HG02885 (cell line): Measurements from ENCODE around the gene MOB3C.
"Not testable (repeated sequence)": the region's sequence is repeated elsewhere in the genome, so short reads cannot be mapped to it uniquely, and the experiment has no call there.

Experiments used
- ATAC-seq: cut with Tn5 transposase; IDR thresholded peaks from one replicate; pipeline ENCODE4 v1.9.1; 2021; ENCODE audit warnings: mild to moderate bottlenecking; ENCODE audit not compliant: unreplicated experiment, poor library complexity

The MOB3C gene

GRCh38 chr1:46616277-46617107, at the start of gene MOB3C:
MOB3C (minus strand) TSS chr1:46616811; CDS start chr1:46613321, 3,490 bp downstream.
- ATAC-seq = peak; percentile 78

GRCh38 chr1:46665983-46666382, 49.4 kb upstream of the MOB3C start:
- ATAC-seq = no peak

DNA sequence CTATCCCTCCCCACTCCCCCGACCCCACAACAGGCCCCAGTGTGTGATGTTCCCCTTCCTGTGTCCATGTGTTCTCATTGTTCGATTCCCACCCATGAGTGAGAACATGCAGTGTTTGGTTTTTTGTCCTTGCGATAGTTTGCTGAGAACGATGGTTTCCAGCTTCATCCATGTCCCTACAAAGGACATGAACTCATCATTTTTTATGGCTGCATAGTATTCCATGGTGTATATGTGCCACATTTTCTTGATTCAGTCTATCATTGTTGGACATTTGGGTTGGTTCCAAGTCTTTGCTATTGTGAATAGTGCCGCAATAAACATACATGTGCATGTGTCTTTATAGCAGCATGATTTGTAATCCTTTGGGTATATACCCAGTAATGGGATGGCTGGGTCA, 46.3 kb upstream of the MOB3C start:
- ATAC-seq = not testable (repeated sequence)

DNA sequence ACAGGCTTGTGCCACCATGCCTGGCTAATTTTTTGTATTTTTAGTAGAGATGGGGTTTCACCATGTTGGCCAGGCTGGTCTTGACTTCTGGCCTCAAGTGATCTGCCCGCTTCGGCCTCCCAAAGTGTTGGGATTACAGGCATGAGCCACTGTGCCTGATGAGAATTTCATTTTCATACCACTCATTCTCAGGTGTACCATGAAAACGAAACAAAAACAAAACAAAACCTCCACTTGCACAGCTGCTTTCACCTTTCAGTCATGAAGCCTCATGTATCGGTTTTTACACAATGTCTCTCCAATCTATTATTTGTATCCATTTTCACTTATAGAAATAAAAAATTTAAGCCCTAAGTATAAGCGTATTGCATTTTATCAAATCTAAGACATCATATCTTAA, 43.5 kb upstream of the MOB3C start:
- ATAC-seq = peak; percentile 81

GRCh38 chr1:46659307-46659870, 42.8 kb upstream of the MOB3C start:
- ATAC-seq = no peak

- no peak for ATAC-seq
Measured at GRCh38 chr1:46657775-46658174, 41.2 kb upstream of the MOB3C start.

DNA sequence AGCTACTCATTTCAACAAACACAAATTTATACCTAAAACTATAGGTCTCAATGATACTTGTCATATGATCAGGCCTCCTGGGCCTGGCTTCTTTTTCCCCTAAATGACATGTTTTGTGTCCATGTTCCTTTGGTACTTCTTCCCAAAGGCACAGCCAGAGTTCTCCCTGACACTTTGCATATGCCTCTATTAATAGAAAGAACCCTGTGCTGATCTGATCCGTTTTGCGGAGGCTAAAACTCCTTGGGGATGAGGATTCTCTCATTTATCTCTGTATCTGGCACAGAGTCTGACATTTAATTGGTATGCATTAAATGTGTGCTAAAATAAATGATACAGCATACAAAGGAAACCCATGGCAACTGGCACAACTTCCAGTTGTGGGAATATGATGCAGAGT, 40.0 kb upstream of the MOB3C start:
- no peak for ATAC-seq

DNA sequence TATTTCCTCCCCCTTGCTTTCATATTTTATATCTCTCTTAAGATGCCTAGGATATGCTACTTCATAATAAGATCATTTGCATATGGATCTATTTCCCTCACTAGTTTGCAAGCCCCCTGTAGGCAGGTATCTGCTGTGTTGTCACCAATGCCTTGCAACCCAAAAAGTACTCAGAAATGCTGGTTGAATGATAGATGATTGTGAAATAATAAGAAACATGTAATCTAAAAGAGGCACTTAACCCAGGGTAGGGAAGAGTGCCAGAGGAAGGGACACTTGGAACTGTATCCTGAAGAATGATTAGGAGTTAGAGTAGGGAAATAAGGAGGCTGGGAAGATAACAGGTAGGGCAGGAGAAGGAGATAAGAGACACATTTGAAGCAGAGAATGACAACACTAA, 39.2 kb upstream of the MOB3C start:
- ATAC-seq = no peak

DNA sequence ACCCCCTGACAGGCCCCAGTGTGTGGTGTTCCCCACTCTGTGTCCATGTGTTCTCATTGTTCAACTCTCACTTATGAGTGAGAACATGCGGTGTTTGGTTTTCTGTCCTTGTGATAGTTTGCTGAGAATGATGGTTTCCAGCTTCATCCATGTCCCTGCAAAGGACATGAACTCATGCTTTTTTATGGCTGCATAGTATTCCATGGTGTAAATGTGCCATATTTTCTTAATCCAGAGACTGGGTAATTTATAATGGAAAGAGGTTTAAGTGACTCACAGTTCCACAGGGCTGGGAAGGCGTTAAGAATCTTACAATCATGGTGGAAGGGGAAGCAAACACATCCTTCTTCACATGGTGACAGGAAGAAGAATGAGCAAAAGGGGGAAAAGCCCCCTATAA, 38.1 kb upstream of the MOB3C start:
- ATAC-seq = not testable (repeated sequence)

DNA sequence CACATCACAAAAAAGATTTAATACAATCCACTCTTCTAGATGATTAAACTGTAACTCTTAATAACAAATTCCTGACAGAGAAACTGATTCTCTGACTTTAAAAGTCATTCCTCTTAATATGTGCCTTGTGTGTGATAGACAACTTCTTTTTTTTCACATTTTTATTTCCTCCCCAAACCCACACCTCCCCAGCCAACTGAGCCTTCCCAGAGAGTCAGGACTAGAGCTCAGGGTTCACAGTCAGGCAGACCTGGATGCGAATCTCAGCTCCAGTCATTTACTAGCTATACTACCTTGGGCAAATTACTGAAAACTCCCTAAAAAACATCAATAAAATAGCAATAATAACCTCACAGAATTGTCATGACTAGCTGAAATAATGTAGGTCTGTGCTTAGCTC, 37.4 kb upstream of the MOB3C start:
- no peak for ATAC-seq

DNA sequence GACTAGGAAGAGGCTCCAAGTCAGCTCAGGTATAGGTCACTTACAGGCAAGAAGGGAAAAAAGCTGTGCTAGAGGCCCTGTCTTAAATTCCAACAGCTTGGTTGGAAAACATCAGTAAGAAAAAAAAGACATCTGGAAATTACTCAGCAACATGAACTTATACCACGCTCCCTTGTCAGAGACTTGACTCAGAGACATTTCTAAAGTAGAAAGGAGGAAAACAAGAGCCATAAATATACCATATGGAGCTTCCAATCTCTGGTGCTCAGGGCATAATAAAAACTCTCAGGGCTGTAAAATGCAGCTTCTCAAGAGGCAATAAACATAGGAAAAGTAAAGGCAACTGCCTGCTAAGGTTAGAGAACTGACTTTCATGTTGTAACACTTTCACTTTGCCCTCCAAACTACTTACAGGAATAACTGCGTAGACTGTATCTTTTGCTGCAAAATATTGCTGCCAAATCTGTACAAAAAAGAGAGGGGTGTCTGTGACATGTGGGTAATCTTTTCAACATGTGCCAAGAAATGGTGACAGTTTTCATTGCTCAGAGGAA, 36.9 kb upstream of the MOB3C start:
- ATAC-seq = no peak

DNA sequence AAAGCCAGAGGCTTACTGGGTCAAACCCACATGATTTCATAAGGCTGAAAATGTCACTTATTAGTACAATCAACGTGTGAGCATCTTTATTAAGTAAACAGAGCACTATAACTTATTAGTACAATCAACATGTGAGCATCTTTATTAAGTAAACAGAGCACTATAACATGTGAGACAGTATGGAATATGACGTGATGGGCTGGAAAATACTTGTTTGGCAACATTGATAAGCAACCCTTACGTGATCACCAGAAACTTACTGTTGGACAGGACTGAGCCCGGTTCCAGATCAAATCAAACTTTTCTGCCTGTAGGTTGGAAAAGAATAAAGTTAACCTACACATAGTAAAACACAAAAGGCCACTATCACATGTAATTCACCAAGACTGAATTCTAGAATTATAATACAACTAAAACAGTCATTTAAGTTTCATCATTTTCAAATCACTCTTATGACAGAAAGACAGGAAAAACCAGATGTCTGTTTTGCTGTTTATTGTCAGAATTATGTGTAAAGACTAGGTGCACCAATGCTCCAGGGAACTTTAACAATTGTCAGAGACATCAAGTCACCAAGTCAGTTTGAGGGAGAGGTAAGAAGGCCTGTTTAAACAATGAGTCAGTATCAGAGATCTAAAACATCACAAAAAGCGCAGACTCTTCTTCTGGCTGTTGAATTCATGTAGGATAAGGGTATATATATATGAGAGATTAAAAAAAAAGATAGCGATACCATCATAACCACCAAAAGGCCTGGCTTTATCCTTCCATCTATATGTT, 35.9 kb upstream of the MOB3C start:
- no peak for ATAC-seq

GRCh38 chr1:46651152-46651551, 34.5 kb upstream of the MOB3C start:
- not testable (repeated sequence) for ATAC-seq

GRCh38 chr1:46650491-46650890, 33.9 kb upstream of the MOB3C start:
- no peak for ATAC-seq

GRCh38 chr1:46649764-46650163, 33.2 kb upstream of the MOB3C start:
- ATAC-seq = no peak

DNA sequence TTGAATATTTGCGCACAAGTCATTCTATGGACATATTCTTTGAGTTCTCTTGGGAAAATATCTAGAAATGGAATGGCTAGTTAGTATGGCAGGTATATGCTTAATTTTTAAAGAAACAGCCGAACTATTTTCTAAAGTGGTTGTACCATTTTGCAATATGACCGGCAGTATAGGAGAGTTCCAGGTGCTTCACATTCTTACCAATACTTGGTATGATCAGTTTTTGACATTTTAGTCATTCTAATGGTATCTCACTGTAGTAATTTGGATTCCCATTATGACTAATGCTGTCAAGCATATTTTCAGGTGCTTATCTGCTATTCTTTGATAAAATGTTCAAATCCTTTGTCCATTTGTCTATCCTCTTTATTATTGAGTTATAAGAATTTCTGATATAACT, 31.0 kb upstream of the MOB3C start:
- ATAC-seq = no peak

- ATAC-seq = no peak
Measured at GRCh38 chr1:46646844-46647243, 30.2 kb upstream of the MOB3C start.

DNA sequence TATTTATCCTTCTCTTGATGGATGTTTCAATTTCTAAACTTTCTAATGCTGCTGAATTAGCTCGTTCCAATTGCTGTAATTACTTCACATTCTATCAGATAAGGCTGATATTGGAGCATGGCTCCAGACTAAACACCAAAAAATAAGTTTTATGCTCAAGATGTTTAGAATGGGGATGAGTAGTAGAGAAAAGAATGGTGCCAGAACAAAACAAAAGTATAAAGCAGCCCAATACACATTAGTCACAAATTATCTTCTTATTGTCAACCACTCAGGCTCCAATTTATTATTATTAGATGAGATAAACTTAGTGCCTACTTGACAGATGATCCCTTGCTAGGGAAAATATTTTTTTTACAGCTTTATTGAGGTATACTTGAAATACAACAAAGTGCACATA, 29.7 kb upstream of the MOB3C start:
- no peak for ATAC-seq

- ATAC-seq = no peak
Measured at GRCh38 chr1:46645815-46646214, 29.2 kb upstream of the MOB3C start.

GRCh38 chr1:46643368-46643775, 26.8 kb upstream of the MOB3C start:
- ATAC-seq = no peak

GRCh38 chr1:46642115-46642680, 25.6 kb upstream of the MOB3C start:
- no peak for ATAC-seq
